ENCODE data around the gene STX2. TPM values are rescaled to one million over a fixed set of nuclear protein-coding genes. Genes with fewer than 3 reads are reported as not detected.

STX2 gene
- total and polyA plus RNA-seq, 2 experiments from 2014 or later: 19.0 to 23.7 TPM

- Histone ChIP-seq H3K36me3 (peaks cover 14% of the 10 kb centered on the region), H3K27ac (no peak overlapping the region)
- TF ChIP-seq CTCF (IDR thresholded peaks at IDR 0.05; ENCODE audit: low read depth, low read length): no peak
These were observed 35.3 kb downstream of the STX2 start for GRCh38 chr12:130803702-130804101.

GRCh38 chr12:130800312-130800711, 38.7 kb downstream of the STX2 start:
- no peaks in the 10 kb centered on the region for H3K4me1 ChIP-seq (ENCODE audit: low read depth)
- peaks cover 17% of the 10 kb centered on the region for H3K36me3 ChIP-seq
- no peak overlapping the region for H3K4me3 ChIP-seq
- TF ChIP-seq CTCF (IDR thresholded peaks at IDR 0.05; ENCODE audit: low read depth, low read length): no peak
- H3K27ac ChIP-seq: no peak overlapping the region
- DNase-seq (ENCODE audit: low read depth in 1 of 2, low spot score in 1 of 2): no peak
- H3K9me3 ChIP-seq (ENCODE audit: low read depth): no peaks in the 10 kb centered on the region
- H3K27me3 ChIP-seq: no peaks in the 10 kb centered on the region

More at GRCh38 chr12:130803702-130804101, 35.3 kb downstream of the STX2 start:
- Histone ChIP-seq H3K9me3 (ENCODE audit: low read depth) (no peaks in the 10 kb centered on the region), H3K4me3 (no peak overlapping the region), H3K27me3 (no peaks in the 10 kb centered on the region), H3K4me1 (ENCODE audit: low read depth) (no peaks in the 10 kb centered on the region)
- peak in 1 of 2 donors; percentile 10 for DNase-seq (ENCODE audit: low read depth in 1 of 2, low spot score in 1 of 2)

GRCh38 chr12:130799051-130799450, 40.0 kb downstream of the STX2 start:
- no peaks in the 10 kb centered on the region for H3K9me3 ChIP-seq (ENCODE audit: low read depth)
- no peak for TF ChIP-seq CTCF (IDR thresholded peaks at IDR 0.05; ENCODE audit: low read depth, low read length)
- H3K27ac ChIP-seq: no peak overlapping the region
- peaks cover 20% of the 10 kb centered on the region for H3K36me3 ChIP-seq
- no peak for DNase-seq (ENCODE audit: low read depth in 1 of 2, low spot score in 1 of 2)
- no peak overlapping the region for H3K4me3 ChIP-seq
- H3K27me3 ChIP-seq: no peaks in the 10 kb centered on the region
- no peaks in the 10 kb centered on the region for H3K4me1 ChIP-seq (ENCODE audit: low read depth)

GRCh38 chr12:130796985-130797686, 41.9 kb downstream of the STX2 start:
- H3K4me1 ChIP-seq (ENCODE audit: low read depth): no peaks in the 10 kb centered on the region
- DNase-seq (ENCODE audit: low read depth in 1 of 2, low spot score in 1 of 2): no peak
- TF ChIP-seq CTCF (IDR thresholded peaks at IDR 0.05; ENCODE audit: low read depth, low read length): no peak
- H3K27me3 ChIP-seq: no peaks in the 10 kb centered on the region
- H3K36me3 ChIP-seq: peaks cover 22% of the 10 kb centered on the region
- no peak overlapping the region for H3K27ac ChIP-seq
- no peaks in the 10 kb centered on the region for H3K9me3 ChIP-seq (ENCODE audit: low read depth)
- H3K4me3 ChIP-seq: no peak overlapping the region

- Histone ChIP-seq H3K27ac (no peak overlapping the region), H3K27me3 (no peaks in the 10 kb centered on the region), H3K4me3 (no peak overlapping the region), H3K9me3 (ENCODE audit: low read depth) (no peaks in the 10 kb centered on the region), H3K36me3 (peaks cover 22% of the 10 kb centered on the region), H3K4me1 (ENCODE audit: low read depth) (no peaks in the 10 kb centered on the region)
- TF ChIP-seq CTCF (IDR thresholded peaks at IDR 0.05; ENCODE audit: low read depth, low read length): no peak
- DNase-seq (ENCODE audit: low read depth in 1 of 2, low spot score in 1 of 2): no peak
These were observed 43.1 kb downstream of the STX2 start for GRCh38 chr12:130795906-130796305.
